Measurements from ENCODE around the gene BCDIN3D.
A peak's percentile ranks its signal among the peaks of the same experiment; 100 is the strongest.

DNA sequence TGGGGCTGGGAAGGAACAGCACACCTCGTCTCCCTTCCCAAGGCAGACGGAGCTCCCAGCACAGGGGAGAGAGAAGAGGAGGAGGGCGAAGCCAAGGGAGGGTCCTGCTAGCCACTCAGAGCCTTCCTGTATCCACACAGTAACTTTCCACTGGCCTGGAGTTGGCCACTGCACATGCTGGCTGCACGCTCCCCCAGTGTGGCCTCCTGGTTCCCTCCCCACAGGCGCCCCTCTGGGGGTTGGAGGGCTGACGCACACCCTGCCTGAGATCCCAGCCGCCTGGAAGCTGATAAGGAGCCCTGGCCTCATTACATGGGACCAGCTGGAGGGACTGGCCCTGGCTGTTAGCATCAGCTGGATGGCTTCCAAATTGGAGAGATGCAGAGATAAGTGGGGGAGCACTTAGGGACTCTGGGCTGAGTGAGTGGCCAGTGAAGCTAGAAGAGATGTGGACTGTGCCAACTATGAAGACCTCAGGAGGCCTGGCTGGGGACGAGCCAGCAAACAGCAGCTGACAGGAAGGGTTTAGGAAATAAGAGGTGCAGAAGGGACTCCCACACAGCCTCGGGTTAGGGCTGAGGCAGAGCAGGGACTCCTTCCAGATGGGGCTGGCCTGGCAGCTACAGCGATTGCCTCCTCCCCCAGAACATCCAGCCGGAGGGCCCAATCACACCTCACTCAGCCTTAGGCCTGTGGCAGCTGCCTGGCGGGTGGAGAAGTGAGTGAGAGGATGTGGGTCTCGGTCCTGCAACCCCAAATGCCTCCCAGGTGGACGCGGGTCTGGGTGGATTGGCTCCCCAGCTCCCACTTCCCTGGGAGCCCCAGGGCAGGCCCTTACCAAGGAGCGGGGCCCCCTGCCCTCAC lies 26.3 kb upstream of the BCDIN3D start:
- no peak for TF ChIP-seq CTCF (IDR thresholded peaks at IDR 0.05 in 8 of 11, conservative IDR thresholded peaks at IDR 0.05 in 3 of 11)
- no peak for TF ChIP-seq POLR2A (IDR thresholded peaks at IDR 0.05)
- peak; percentile 73 for TF ChIP-seq POLR2AphosphoS5 (IDR thresholded peaks at IDR 0.05)

Measured in spleen (tissue), 7 donors.